ENCODE data around the gene AGPAT4.
"Not testable (repeated sequence)": the region's sequence is repeated elsewhere in the genome, so short reads cannot be mapped to it uniquely, and the experiment has no call there.

The AGPAT4 gene

DNA sequence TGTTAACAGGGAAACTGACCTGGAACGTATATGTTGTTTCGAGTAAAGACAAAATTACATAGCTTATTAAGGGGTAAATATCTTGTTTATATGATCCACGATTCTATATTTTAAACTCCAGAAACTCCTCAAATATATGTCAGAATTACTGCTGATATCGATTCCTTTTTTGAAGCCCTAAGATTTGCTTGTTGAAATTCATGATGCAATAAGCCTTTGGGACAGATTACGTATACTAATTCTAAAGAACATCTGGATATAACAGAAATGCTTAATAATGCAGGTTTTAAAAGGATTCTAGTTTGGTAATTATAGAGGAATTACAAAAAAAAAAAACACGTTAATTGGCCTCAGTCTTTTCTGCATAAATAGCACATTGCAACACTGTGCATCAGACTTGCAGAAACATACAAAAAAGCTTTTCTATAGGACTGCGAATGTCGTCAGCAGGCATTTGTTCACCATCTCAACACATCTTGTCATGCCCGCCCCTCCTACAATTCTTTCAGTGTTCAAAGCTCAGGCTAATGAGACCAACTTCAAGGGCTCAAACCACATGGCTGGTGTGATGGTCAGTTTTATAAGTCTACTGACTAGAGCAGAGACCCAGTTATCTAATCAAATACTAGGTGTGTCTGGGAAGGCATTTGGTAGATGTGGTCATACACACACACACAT is 74.9 kb downstream of the AGPAT4 start:
- DNase-seq, result no peak

DNA sequence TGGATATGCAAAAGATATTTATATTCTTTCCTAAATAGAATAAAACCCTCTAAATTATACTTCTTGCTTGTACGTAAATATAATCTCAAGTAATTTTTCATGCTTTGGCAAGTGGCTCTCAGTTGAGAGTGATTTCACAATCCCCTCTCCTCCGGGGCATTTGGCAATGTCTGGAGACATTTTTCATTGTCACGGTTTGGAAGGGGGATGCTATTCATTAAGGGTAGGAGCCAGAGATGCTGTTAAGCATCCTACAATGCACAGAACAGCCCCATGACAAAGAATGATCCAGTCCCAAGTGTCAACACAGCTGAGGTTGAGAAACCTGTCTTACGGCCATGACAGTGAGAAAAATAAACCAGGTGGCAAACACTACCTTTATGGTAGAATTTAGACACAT is 75.7 kb downstream of the AGPAT4 start:
- no peak for DNase-seq

DNA sequence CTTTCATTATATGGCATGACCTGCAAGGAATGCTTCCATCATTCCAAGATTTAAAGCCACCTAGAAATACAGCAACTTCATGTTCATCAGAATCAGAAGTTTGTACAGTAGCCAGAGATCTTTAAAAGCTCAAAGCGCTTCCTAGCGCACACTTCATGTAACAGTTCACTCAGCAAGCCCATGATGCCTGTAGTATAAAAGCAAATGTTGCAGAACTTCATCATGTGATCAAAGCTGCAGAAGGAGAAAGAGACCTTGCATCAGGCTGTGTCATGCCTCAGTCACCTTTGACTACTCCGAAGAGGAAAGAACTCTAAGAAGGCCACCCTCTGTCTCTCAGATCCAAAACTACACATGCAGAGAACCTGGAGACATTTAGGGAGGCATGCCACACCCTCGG is 78.5 kb downstream of the AGPAT4 start:
- DNase-seq, result no peak

- DNase-seq, result no peak
These were observed 79.5 kb downstream of the AGPAT4 start for GRCh38 chr6:161194374-161194773.

DNA sequence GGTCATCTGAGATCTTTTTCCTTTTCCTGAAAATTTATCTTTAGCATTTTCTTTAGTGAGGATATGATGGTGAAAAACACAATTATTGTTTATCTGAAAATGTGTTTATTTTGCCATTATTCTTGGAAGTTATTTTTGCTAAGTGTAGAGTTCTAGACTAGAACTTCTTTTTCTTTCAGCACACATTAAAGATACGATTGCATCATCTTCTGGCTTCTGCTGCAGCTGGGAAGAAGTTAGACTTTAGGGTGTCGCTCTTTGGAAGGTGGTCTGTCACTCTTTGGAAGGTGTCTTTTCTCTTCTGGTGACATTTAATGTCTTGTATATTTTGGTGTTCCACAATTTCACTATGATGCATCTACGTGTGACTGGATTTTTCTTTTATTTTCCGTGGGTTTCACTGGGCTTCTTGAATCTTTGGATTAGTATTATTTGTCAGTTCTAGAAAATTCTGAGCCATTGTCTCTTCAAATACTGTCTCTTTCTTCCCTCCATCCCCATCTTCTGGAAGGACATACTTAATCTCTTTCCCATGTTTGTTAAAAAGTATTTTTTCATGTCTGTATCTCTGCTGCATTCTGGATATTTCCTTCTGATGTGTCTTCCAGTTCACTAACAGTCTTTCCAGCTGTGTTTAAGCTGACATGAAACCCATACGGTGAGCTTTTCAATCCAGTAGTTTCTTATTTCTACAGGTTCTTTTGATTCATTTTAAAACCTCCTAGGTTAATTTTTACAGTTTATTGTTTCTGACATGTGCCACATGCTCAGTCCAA is 81.0 kb downstream of the AGPAT4 start:
- no peak for DNase-seq

DNA sequence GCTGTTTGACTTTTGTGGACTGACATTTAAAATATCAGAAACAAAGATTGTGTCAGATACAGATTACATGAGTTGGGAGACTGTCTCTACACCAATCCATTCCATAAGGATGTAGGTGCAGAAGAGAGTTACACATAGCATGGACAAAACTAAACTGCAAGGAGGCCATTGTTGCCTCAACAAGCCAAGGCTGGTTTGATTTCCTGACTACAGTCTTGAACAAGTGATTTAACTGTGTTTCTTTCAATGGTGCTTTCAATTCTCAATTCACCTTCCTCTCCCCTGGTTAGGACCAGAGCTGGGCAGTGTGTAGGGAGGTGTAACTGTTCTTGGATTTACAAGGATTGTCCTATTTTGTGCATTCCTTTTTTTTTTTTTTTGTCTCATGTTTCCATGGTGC is 82.2 kb downstream of the AGPAT4 start:
- DNase-seq, result no peak

GRCh38 chr6:161191007-161191406 is 82.9 kb downstream of the AGPAT4 start:
- DNase-seq, result no peak

DNA sequence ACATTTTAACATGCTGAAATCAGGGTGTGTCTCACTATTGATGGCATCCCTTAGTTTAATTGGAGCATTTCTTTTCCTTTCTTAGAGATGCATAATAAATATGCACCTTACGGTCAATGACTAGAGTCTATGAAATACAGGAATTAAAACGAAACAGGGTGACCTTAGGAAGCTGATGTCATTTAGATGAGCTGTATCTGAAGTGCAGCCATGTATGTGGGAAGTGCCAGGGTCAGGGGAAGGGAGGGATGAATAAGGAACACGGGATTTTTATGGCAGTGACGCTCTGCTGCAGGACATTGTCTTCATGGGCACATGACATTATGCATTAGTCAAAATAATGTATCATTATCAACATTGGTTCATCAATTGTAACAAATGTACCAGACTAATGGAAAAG is 84.0 kb downstream of the AGPAT4 start:
- DNase-seq, result no peak

DNA sequence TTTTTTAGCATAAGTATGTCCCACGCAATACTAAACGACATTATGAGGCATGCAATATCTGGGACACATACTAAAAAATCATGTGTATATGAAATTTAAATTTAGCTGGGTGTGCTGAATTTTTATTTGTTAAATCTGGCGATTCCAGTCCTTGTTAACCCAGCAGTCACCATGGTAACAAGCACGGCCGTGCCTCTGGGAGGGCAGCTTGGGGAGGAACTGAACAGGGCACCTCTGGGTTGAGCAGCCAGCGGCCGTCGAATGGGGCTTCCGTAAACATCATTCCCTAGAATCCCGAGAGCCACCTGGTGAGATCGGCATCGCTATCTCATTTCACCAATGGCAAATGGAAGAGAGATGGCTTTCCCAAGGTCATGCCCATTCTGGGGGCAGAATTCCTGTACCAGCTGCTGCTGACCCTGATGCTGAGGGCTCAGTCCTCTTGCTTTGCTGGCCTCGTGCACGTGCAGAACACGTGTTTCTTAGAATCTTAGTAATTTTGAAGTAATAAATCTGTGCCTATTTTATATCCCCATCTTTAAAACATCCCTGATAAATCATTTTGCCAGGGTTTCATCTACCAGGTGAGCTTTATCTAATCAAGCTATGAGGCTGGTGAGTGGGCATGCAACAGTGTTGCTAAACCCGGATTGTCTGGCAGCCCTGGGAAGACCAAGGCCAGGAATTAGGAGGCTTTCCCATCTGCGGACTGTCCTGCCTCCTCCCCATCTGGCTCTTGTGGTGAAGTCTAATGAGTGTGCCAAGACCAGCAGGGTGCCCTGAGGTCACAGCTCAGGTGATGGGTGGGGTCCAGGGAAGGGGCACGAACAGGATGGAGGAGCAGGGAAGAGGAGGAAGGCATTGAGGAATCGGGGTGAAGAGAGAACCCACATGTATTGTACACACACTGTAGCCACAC is 85.1 kb downstream of the AGPAT4 start:
- no peak for DNase-seq

- no peak for DNase-seq
These were observed 87.6 kb downstream of the AGPAT4 start for GRCh38 chr6:161186173-161186769.

- DNase-seq, result no peak
These were observed 92.7 kb downstream of the AGPAT4 start for GRCh38 chr6:161181121-161181520.

DNA sequence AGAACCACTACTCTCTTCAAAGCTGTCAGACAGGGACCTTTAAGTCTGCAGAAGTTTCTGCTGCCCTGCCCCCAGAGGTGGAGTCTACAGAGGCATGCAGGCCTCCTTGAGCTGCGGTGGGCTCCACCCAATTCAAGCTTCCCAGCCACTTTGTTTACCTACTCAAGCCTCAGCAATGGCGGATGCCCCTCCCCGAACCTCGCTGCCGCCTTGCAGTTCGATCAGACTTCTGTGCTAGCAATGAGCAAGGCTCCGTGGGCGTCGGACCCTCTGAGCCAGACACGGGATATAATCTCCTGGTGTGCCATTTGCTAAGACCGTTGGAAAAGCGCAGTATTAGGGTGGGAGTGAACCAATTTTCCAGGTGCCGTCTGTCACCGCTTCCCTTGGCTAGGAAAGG is 95.7 kb downstream of the AGPAT4 start:
- DNase-seq, result not testable (repeated sequence)

- DNase-seq, result not testable (repeated sequence)
These were observed 97.4 kb downstream of the AGPAT4 start for GRCh38 chr6:161176428-161176827.

- DNase-seq, result not testable (repeated sequence)
These were observed 101.1 kb downstream of the AGPAT4 start for GRCh38 chr6:161172769-161173168.

- DNase-seq, result no peak
These were observed 102.7 kb downstream of the AGPAT4 start for GRCh38 chr6:161171207-161171606.

- DNase-seq, result no peak
These were observed 104.2 kb downstream of the AGPAT4 start for GRCh38 chr6:161169696-161170095.

GRCh38 chr6:161169035-161169434 is 104.8 kb downstream of the AGPAT4 start:
- DNase-seq, result no peak

- no peak for DNase-seq
These were observed 105.5 kb downstream of the AGPAT4 start for GRCh38 chr6:161168281-161168891.

- DNase-seq, result no peak
These were observed 107.2 kb downstream of the AGPAT4 start for GRCh38 chr6:161166677-161167076.

GRCh38 chr6:161166176-161166575 is 107.7 kb downstream of the AGPAT4 start:
- DNase-seq, result no peak

DNA sequence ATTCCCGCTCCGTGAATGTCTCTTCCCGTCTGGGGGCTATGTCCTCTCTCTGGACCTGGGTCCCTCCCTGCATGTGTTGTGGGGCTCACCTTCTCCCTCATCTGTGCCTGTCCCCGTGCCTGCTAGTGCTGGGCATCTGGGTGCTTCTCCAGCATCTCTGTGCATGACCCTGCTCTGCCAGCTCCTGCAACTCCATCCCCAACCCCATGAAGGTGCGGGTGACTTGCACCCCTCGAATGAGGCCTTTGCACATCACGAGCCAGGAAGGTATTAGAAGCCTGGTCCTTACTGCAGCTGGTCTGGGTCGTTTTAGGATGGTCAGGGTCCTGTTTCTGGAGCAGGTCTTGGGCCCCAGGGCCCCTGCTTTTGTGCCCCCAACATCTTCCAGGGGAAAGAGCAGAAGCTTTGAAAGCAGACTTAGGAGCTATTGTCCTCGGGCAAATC is 109.7 kb downstream of the AGPAT4 start:
- DNase-seq, result no peak

DNA sequence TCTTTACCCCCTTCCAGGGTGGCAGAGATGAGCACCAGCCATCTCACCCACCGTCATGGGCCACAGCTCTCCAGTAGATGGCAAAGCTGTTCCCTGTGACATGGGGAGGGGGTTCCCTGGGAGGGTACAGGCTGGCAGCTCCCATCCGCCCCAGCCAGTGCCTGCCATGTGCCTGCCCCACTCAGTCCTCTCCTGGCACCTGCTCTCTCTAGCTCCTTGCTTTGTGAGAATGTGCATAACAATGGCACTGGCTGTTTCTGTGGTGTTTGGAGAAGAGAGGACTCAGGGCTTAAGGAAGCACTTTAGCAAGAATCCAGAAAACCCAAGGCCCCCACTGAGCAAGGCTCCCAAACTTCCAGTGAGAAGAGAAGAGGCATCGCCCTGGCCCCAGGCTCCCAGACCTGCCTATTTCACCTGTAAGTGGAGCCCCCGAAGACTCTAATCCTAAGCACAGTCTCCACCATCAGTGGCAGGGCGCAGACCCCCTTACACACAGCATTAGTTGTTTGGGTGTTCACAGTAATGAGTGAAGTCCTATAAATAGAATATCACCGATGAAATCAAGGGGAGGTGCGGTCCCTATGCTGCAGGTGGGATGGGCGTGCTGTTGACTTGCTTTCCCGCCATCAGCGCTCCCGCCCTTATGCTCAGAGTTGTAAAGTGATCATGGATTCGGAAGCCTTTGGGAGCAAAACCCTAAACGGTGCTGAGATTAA is 110.2 kb downstream of the AGPAT4 start:
- DNase-seq, result no peak

All from activated gamma-delta T cell (primary cell).